Suprapubic skin (tissue), 4 donors: Measurements from ENCODE around the gene FBXO11.

ENCODE experiments used
- EP300 ChIP-seq: sonication (generic); formaldehyde crosslinking; IDR thresholded peaks from one replicate; pipeline ENCODE4 v1.6.1; 2017; ENCODE audit warnings: antibody characterized with exemption
- POLR2A ChIP-seq, 2 donors: fragments of 450-650 bp; IDR thresholded peaks; one replicate each; pipeline ENCODE4 v1.6.1; 2017; ENCODE audit warnings: antibody characterized with exemption in 2 of 2, mild to moderate bottlenecking in 2 of 2, moderate library complexity in 2 of 2
- POLR2AphosphoS5 ChIP-seq, 3 donors: sonication (generic); formaldehyde crosslinking; IDR thresholded peaks; one replicate each; pipeline ENCODE4 v1.6.1; 2017; ENCODE audit warnings: antibody characterized with exemption in 3 of 3
- TF ChIP-seq, protein P1 (sequence below), 2 donors: fragments of 200-600 bp in 1 of 2; fragments of 450-650 bp in 1 of 2; sonication (generic) in 1 of 2; IDR thresholded peaks; one replicate each; pipeline ENCODE4 v1.5.1; 2016 to 2019; ENCODE audit warnings: antibody characterized with exemption in 2 of 2, mild to moderate bottlenecking in 1 of 2, moderate library complexity in 1 of 2

DNA sequence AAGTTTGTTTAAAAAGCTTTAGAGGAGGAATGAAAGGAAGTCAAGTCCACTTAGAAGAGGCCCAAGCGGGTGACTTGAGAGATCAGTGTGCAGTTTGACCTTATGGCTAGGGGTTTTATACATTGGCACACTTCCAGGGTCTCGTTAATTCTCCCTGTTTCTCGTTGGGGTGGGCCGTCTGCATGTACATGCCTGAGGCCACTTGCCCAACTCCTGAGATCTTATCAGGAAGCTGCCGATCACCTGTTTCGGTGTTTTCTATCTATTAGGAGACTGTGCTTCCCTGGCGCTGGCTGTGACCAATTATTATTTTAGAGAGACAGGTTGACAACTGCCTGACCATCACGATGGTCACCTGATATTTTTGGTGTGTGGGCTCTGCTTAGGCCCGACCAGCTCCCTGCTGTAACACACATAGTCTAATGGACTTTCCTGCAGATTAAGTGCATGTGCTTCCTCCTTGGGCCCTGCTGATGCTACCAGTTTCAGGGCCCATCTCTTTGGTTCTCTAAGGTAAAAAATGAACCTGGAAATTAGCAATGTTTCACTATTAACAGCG is 154.4 kb downstream of the FBXO11 start:
- TF ChIP-seq, protein P1, sequence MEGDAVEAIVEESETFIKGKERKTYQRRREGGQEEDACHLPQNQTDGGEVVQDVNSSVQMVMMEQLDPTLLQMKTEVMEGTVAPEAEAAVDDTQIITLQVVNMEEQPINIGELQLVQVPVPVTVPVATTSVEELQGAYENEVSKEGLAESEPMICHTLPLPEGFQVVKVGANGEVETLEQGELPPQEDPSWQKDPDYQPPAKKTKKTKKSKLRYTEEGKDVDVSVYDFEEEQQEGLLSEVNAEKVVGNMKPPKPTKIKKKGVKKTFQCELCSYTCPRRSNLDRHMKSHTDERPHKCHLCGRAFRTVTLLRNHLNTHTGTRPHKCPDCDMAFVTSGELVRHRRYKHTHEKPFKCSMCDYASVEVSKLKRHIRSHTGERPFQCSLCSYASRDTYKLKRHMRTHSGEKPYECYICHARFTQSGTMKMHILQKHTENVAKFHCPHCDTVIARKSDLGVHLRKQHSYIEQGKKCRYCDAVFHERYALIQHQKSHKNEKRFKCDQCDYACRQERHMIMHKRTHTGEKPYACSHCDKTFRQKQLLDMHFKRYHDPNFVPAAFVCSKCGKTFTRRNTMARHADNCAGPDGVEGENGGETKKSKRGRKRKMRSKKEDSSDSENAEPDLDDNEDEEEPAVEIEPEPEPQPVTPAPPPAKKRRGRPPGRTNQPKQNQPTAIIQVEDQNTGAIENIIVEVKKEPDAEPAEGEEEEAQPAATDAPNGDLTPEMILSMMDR (IDR thresholded peaks at IDR 0.05): no peak
- TF ChIP-seq POLR2A (IDR thresholded peaks at IDR 0.05) (no peak), EP300 (no peak), POLR2AphosphoS5 (IDR thresholded peaks at IDR 0.05) (no peak)
